AG10803 (cell line): ENCODE measurements around the gene SDHA.
A peak's percentile ranks its signal among the peaks of the same experiment; 100 is the strongest.
"Not testable (repeated sequence)": the region's sequence is repeated elsewhere in the genome, so short reads cannot be mapped to it uniquely, and the experiment has no call there.

ENCODE experiments used
- DNase-seq: peaks from one replicate; pipeline ENCODE4 v3.0.0; 2010; ENCODE audit warnings: low read depth
- H3K4me3 ChIP-seq: 2 replicates; pipeline ENCODE4 v1.5.1; 2011; ENCODE audit warnings: mild to moderate bottlenecking, low read length, control low read depth
- TF ChIP-seq, protein P1 (sequence below): conservative IDR thresholded peaks from 2 replicates; pipeline ENCODE4 v1.5.1; 2011; ENCODE audit warnings: mild to moderate bottlenecking, low read length, control low read depth, inconsistent platforms

SDHA gene

DNA sequence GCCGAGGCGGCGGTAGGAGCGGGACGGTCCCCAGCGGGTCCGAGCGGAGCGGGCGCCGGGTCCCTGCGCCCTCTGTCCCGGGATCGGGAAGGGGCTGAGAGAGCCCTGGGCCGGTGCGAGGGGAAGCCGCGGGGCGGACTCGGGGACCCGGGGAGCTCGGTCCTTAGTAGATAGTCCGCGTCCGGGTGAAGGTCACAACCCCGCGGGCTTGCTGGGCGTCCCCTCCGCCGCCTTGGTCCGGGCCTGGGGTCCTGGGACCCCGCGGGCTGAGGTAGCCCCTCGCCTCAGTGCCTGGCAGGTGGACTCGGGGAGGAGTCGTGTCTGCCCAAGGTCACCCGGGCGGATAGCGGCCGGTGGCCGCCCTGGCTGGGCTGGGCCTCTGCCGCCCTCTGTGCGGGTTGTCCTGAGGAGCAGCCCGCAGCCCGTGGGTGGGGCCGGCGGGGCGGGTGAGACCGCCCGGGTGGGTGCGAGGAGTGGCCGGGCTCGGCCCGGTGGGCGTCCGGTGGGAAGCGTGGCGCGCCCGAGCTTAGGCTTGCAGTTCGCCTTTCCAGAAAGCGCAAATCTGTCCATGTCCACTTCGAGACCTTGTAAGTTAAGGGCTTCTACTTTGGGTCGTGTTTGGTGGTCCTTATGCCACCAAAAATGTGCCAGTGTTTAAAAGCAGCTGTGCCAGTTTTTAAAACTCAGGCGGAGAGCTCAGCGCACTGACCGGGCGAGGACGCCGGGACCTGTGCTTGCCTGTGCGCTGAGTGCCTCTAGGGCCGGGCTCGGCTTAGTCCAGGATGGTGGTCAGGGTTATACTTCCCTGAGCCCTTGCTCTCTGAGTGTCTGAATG is 554 bp downstream of the SDHA start:
- peak overlapping the region; percentile 85 for H3K4me3 ChIP-seq
- peak; percentile 27 for DNase-seq
- TF ChIP-seq, protein P1, sequence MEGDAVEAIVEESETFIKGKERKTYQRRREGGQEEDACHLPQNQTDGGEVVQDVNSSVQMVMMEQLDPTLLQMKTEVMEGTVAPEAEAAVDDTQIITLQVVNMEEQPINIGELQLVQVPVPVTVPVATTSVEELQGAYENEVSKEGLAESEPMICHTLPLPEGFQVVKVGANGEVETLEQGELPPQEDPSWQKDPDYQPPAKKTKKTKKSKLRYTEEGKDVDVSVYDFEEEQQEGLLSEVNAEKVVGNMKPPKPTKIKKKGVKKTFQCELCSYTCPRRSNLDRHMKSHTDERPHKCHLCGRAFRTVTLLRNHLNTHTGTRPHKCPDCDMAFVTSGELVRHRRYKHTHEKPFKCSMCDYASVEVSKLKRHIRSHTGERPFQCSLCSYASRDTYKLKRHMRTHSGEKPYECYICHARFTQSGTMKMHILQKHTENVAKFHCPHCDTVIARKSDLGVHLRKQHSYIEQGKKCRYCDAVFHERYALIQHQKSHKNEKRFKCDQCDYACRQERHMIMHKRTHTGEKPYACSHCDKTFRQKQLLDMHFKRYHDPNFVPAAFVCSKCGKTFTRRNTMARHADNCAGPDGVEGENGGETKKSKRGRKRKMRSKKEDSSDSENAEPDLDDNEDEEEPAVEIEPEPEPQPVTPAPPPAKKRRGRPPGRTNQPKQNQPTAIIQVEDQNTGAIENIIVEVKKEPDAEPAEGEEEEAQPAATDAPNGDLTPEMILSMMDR: 0 out of 2 replicates have a peak, but pooled peaks have one; percentile 4

GRCh38 chr5:219460-219863 is 1.3 kb downstream of the SDHA start:
- peak; percentile 33 for DNase-seq
- TF ChIP-seq, protein P1: no peak
- peak overlapping the region; percentile 85 for H3K4me3 ChIP-seq

- TF ChIP-seq, protein P1: no peak
- peak overlapping the region; percentile 85 for H3K4me3 ChIP-seq
- peak; percentile 18 for DNase-seq
These were observed 1.9 kb downstream of the SDHA start for GRCh38 chr5:219991-220390.

DNA sequence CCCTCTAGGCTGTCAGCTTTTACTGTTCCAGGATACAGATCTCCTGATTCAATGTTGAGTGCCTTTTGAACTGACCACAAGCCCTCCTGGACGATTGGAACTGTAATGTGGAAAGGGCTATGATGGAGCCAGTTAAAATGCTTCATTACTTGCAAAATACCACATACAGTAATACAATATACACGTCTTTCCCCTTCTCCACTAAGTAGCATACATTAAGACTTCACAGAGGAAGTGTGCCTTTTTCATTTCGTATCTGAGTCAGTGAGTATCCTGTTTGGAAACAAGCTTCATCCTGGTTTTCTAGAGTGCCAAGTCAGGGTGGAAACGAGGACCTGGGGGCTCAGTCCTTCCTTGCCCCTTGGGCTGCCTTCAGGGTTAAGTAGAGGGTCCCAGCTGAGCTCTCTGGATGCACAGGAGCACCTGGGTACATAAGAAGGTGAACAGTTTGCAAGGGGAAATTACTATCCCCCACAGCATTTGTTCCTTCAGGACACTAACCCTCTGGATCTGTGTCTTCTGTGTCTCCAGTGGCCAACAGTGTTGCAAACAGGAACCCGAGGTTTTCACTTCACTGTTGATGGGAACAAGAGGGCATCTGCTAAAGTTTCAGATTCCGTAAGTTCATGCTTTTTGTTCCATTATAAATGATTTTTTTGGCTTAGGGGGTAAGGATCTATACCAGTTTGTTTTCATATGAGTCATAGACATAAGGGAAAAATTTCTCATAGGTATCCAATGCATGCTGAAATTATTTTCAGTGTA is 5.0 kb downstream of the SDHA start:
- not testable (repeated sequence) for H3K4me3 ChIP-seq
- DNase-seq: peak; percentile 9

GRCh38 chr5:223791-224190 is 5.7 kb downstream of the SDHA start:
- TF ChIP-seq, protein P1: no peak
- H3K4me3 ChIP-seq: no peak overlapping the region
- no peak for DNase-seq

DNA sequence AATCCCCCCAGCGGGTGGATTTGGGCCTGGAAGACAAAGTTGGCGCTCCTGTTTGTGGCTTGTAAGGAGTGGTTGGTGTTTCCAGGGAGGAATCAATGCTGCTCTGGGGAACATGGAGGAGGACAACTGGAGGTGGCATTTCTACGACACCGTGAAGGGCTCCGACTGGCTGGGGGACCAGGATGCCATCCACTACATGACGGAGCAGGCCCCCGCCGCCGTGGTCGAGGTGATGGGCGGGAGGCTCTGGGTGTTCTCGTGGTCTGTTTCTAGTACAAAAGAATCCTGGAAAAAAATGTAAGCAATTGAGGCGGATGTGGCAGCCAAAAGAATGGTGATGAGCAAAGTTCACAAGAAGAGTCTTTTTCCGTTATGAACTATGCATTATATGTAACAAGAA is 7.2 kb downstream of the SDHA start:
- H3K4me3 ChIP-seq: no peak overlapping the region
- no peak for DNase-seq
- TF ChIP-seq, protein P1: no peak

DNA sequence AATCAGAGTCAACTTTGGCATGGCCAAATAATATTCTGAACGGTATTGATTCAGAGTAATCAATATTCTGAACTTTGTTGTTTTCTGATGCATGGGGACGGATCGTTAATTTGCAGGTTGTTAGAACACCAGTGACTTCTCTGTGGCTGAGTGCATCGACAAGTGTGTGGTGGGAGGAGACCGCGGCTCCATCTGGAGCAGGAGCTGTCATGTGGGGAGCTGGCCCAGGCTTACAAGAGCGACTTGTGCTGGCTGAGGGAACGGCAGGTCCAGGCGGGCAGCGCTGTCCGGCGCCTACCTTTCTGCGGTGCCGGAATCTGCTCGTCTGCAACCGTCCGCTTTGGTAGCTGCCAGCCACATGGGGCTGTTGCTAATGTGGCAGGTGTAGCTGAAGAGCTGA is 9.3 kb downstream of the SDHA start:
- H3K4me3 ChIP-seq, DNase-seq: not testable (repeated sequence)

GRCh38 chr5:228886-229285 is 10.8 kb downstream of the SDHA start:
- no peak for DNase-seq
- H3K4me3 ChIP-seq: no peak overlapping the region
- TF ChIP-seq, protein P1: no peak
